Measurements from ENCODE around the gene COL7A1. TPM values are rescaled to one million over a fixed set of nuclear protein-coding genes. Genes with fewer than 3 reads are reported as not detected.

Gene COL7A1
- polyA plus RNA-seq, 1 of the 3 experiments (the other 2 are of a cell fraction): 10.8 TPM

- Histone ChIP-seq H3K79me2 (ENCODE audit: insufficient read depth) (peaks cover 14% of the 10 kb centered on the region), H3K4me3 (ENCODE audit: low read depth in 2 of 2, low read length in 1 of 2) (no peak overlapping the region), H3K9me2 (no peaks in the 10 kb centered on the region), H3K36me3 (replicated peaks in 1 of 2; ENCODE audit: control insufficient read depth in 1 of 2, insufficient read depth in 2 of 2, low read length in 1 of 2) (peaks cover 3 to 51% of the 10 kb centered on the region in 2 experiments), H3K4me2 (no peak overlapping the region), H3K9me3 (no peaks in the 10 kb centered on the region), H3K9ac (no peak overlapping the region), H4K20me1 (ENCODE audit: insufficient read depth) (peaks cover 14% of the 10 kb centered on the region; the same call in 1 of the 2 replicates), H3K27ac (ENCODE audit: low read depth in 2 of 2, low read length in 1 of 2) (no peak overlapping the region), H3F3A (replicated peaks; ENCODE audit: insufficient read depth) (no peaks in the 10 kb centered on the region), H3K4me1 (ENCODE audit: control insufficient read depth in 1 of 2, insufficient read depth in 2 of 2, low read depth in 1 of 2, low read length in 1 of 2) (peaks cover 7 to 11% of the 10 kb centered on the region in 2 experiments; a peak in 3 of 4 replicates), H3K27me3 (ENCODE audit: insufficient read depth) (no peaks in the 10 kb centered on the region), H2AFZ (ENCODE audit: low read depth) (no peak overlapping the region)
- POLR2A ChIA-PET: interaction anchor here (1.1 kb wide), 1 partner anchor 21 kb away, joined by 3 read pairs; the partner anchor contains the start of gene UQCRC1
- TF ChIP-seq SMC3 (IDR thresholded peaks at IDR 0.05; ENCODE audit: low read depth, low read length) (no peak), TEAD4 (IDR thresholded peaks at IDR 0.05; ENCODE audit: borderline replicate concordance, insufficient read depth) (no peak), REST (IDR thresholded peaks at IDR 0.05; ENCODE audit: low read depth, low read length) (no peak), PBX3 (IDR thresholded peaks at IDR 0.05) (no peak), NFIC (IDR thresholded peaks at IDR 0.05; ENCODE audit: borderline replicate concordance) (no peak), EZH2phosphoT487 (IDR thresholded peaks at IDR 0.05; ENCODE audit: borderline replicate concordance, low read depth) (no peak)
- CTCF ChIA-PET: no interaction called here
- WGBS (ENCODE audit: low lambda C conversion rate): 93% methylated on average over 7 of the region's 12 CpGs
- no peak for DNase-seq
Measured at GRCh38 chr3:48629894-48630293, 34.8 kb upstream of the COL7A1 start.

GRCh38 chr3:48628277-48629017 lies 33.3 kb upstream of the COL7A1 start:
- H3F3A ChIP-seq (replicated peaks; ENCODE audit: insufficient read depth): no peaks in the 10 kb centered on the region
- H4K20me1 ChIP-seq (ENCODE audit: insufficient read depth): 0 out of 2 replicates have a peak, but pooled peaks cover 2% of the 10 kb centered on the region
- H3K9me2 ChIP-seq: no peaks in the 10 kb centered on the region
- no peak overlapping the region for H3K4me3 ChIP-seq (ENCODE audit: low read depth in 2 of 2, low read length in 1 of 2)
- no peak overlapping the region for H3K9ac ChIP-seq
- no peak for DNase-seq
- 91% methylated on average over 9 of the region's 13 CpGs for WGBS (ENCODE audit: low lambda C conversion rate)
- H3K79me2 ChIP-seq (ENCODE audit: insufficient read depth): no peaks in the 10 kb centered on the region
- no peaks in the 10 kb centered on the region for H3K4me1 ChIP-seq (ENCODE audit: control insufficient read depth in 1 of 2, insufficient read depth in 2 of 2, low read depth in 1 of 2, low read length in 1 of 2)
- H2AFZ ChIP-seq (ENCODE audit: low read depth): no peak overlapping the region
- H3K4me2 ChIP-seq: no peak overlapping the region
- peaks cover 3 to 51% of the 10 kb centered on the region in 2 experiments for H3K36me3 ChIP-seq (replicated peaks in 1 of 2; ENCODE audit: control insufficient read depth in 1 of 2, insufficient read depth in 2 of 2, low read length in 1 of 2)
- H3K27me3 ChIP-seq (ENCODE audit: insufficient read depth): no peaks in the 10 kb centered on the region
- H3K27ac ChIP-seq (ENCODE audit: low read depth in 2 of 2, low read length in 1 of 2): no peak overlapping the region
- CTCF ChIA-PET: interaction anchor here (1.1 kb wide), 1 partner anchor 821 kb away, joined by 4 read pairs; no protein-coding TSS in a partner anchor
- POLR2A ChIA-PET: no interaction called here
- no peaks in the 10 kb centered on the region for H3K9me3 ChIP-seq
- TF ChIP-seq NRF1 (IDR thresholded peaks at IDR 0.05; ENCODE audit: low read depth, low read length): no peak
- TF ChIP-seq JUND (IDR thresholded peaks at IDR 0.05): no peak
- TF ChIP-seq USF2 (IDR thresholded peaks at IDR 0.05; ENCODE audit: borderline replicate concordance, low read depth, low read length): no peak
- no peak for TF ChIP-seq REST (IDR thresholded peaks at IDR 0.05; ENCODE audit: low read depth, low read length)
- TF ChIP-seq MAX (IDR thresholded peaks at IDR 0.05; ENCODE audit: low read depth): no peak
- TF ChIP-seq CHD2 (IDR thresholded peaks at IDR 0.05; ENCODE audit: low read length, partially characterized antibody): no peak
- no peak for TF ChIP-seq IRF3 (IDR thresholded peaks at IDR 0.05; ENCODE audit: low read depth, low read length)
- TF ChIP-seq GATA2 (CRISPR knock-in tag; IDR thresholded peaks at IDR 0.05): no peak
- TF ChIP-seq EZH2phosphoT487 (IDR thresholded peaks at IDR 0.05; ENCODE audit: borderline replicate concordance, low read depth): no peak
- TF ChIP-seq ELF1 (IDR thresholded peaks at IDR 0.05): no peak

Measured in SK-N-SH (cell line).